GM10248 (cell line): Measurements from ENCODE around the gene AHDC1.
"Not testable (repeated sequence)": the region's sequence is repeated elsewhere in the genome, so short reads cannot be mapped to it uniquely, and the experiment has no call there.

Source experiments
- CTCF ChIA-PET: fragments of 300-600 bp; sonication (Branson Sonifier 250); formaldehyde crosslinking; extraction: SDS; loops from one replicate; lab custom pipeline; 2021; ENCODE audit warnings: antibody characterized with exemption; lab: Yijun Ruan, JAX
- POLR2A ChIA-PET: fragments of 350-650 bp; sonication (Branson Sonifier 250); formaldehyde crosslinking; extraction: SDS; loops from one replicate; lab custom pipeline; 2020; ENCODE audit warnings: antibody characterized with exemption; lab: Yijun Ruan, JAX
- DNase-seq: peaks from one replicate; pipeline ENCODE4 v3.0.0; 2012; ENCODE audit errors: extremely low spot score
- TF ChIP-seq, protein P1 (sequence below): IDR thresholded peaks from 2 replicates; pipeline ENCODE4 v1.5.1; 2012; ENCODE audit warnings: mild to moderate bottlenecking, low read depth; ENCODE audit errors: extremely low read depth, missing control alignments, control extremely low read depth

The AHDC1 gene

DNA sequence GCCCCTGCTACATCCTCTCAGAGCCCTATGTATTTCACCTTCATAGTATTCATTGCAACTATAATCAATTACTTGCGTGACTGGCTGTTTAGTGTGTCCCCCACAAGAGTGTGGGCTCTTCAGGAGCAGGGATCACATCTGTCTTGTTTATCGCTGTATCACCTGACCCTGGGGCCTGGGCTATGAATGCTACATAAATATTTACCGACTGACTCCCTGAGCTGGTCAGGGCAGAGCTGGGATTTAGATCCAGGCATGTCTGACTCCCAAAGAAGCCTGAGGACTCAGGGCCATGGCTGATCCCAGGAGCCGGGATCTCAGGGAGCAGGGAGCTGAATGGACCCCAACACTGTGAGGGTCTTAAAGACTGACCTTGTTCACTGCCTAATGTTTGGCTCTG is 49.7 kb downstream of the AHDC1 start:
- TF ChIP-seq, protein P1, sequence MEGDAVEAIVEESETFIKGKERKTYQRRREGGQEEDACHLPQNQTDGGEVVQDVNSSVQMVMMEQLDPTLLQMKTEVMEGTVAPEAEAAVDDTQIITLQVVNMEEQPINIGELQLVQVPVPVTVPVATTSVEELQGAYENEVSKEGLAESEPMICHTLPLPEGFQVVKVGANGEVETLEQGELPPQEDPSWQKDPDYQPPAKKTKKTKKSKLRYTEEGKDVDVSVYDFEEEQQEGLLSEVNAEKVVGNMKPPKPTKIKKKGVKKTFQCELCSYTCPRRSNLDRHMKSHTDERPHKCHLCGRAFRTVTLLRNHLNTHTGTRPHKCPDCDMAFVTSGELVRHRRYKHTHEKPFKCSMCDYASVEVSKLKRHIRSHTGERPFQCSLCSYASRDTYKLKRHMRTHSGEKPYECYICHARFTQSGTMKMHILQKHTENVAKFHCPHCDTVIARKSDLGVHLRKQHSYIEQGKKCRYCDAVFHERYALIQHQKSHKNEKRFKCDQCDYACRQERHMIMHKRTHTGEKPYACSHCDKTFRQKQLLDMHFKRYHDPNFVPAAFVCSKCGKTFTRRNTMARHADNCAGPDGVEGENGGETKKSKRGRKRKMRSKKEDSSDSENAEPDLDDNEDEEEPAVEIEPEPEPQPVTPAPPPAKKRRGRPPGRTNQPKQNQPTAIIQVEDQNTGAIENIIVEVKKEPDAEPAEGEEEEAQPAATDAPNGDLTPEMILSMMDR = no peak
- CTCF ChIA-PET = interaction anchor here (1.1 to 9.7 kb wide), 12 partner anchors 10 to 197 kb away, joined by 3 to 163 read pairs (median 45); partner anchors contain the start of gene AHDC1
- POLR2A ChIA-PET = no interaction called here
- no peak for DNase-seq

DNA sequence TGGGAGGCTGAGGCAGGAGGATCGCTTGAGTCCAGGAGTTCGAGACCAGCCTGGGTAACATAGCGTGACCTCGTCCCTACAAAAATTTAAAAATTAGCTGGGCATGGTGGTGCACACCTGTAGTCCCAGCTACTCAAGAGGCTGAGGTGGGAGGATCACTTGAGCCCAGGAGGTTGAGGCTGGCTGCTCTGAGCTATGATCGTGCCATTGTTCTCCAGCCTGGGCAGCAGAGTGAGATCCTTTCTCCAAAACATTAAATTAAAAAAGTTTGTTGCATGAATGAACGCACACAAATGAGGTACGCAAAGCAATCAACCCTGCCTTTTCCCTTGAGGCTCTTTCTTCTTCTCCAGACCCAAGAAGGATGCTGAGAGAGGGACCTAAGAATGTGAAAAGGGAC is 50.1 kb downstream of the AHDC1 start:
- CTCF ChIA-PET = interaction anchor here (0.9 to 9.7 kb wide), 9 partner anchors 10 to 197 kb away, joined by 3 to 163 read pairs (median 6); partner anchors contain the start of gene AHDC1
- DNase-seq, POLR2A ChIA-PET: not testable (repeated sequence)

DNA sequence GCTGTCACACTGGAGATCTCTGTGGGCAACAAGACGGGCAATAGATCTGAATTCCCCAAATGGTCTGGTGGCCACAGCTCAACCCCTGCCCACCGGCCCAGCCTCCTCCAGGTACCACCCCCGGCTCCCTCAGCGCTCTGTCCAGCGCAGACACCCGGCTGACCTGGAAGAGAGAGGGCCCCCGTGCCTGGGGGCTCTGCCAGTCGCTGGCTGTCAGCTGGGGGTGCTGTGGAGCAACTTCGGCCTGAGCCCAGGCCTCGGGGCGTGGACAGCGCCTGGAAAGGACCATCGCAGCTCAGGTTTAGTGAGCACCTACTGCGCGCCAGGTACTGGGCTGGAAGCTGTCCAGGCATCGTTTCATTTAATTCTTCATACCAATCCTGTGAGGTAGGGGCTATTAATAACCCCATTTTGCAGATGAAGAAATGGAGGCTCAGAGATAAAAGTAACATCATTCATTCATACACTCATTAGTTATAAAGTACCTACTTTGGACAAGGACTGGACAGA is 51.0 kb downstream of the AHDC1 start:
- no peak for DNase-seq
- TF ChIP-seq, protein P1 = no peak
- CTCF ChIA-PET = interaction anchor here (0.9 to 9.7 kb wide), 8 partner anchors 10 to 54 kb away, joined by 3 to 163 read pairs (median 4); partner anchors contain the start of gene AHDC1
- POLR2A ChIA-PET = interaction anchor here (0.6 kb wide), 1 partner anchor 398 kb away, joined by 3 read pairs; no protein-coding TSS in a partner anchor

DNA sequence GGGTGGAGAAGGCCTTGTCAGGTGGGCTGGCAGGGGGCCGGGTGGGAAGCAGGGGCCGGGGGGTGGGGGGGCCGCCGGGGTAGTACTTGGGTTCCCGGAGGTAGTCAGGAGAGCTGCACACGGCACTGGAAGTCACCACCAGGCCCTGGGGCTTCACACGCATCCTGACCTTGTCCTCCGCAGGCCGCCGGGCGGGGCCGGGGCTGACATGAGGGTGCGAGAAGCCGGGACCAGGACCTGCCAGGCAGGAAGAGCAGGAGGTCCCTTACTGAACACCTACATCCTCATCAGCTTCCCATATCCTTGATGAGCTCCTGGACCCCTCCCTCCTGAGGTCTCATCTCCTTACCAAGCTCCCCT is 52.0 kb downstream of the AHDC1 start:
- ChIA-PET POLR2A (no interaction called here), CTCF (interaction anchor here (1.0 to 9.7 kb wide), 5 partner anchors 9 to 55 kb away, joined by 3 to 115 read pairs (median 4); partner anchors contain the start of gene AHDC1)
- TF ChIP-seq, protein P1 = no peak
- DNase-seq = no peak

DNA sequence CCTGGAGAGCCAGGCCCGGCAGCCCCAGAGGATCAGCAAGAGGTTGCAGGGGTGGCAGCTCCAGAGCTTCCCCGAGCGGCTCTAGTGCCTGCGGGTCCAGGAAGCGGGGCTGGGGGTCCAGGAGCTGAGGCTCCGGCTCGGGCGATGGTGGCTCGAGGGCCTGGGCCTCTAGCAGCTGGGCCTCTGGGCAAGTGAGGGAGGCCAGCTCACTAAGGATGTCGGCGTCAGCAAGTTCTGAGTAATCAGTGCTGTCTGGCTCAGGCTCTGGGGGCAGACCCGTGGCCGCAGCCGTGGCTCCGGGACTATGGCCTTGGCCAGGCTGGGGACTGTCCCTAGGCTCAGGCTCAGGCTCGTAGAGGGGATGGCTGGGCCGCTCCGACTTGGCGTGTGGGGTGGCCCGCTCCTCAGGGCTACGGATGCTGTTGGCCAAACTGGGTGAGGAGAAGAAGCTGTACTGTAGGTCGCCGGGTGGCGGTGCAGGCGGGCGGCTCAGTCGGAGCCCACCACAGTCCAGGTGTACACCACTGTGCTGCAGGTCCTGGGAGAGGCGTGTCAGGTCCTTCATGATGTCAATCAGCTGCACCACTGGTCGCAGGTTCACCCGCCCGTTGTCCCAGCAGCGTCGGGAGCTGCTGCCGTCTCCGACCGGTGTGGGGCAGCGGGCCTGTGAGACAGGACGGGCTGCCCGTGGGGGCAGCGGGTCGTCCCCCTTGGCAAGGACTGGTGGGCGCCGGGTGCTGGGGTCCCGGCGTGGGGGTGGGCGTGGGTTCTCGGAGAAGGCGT is 52.6 kb downstream of the AHDC1 start:
- POLR2A ChIA-PET = no interaction called here

DNA sequence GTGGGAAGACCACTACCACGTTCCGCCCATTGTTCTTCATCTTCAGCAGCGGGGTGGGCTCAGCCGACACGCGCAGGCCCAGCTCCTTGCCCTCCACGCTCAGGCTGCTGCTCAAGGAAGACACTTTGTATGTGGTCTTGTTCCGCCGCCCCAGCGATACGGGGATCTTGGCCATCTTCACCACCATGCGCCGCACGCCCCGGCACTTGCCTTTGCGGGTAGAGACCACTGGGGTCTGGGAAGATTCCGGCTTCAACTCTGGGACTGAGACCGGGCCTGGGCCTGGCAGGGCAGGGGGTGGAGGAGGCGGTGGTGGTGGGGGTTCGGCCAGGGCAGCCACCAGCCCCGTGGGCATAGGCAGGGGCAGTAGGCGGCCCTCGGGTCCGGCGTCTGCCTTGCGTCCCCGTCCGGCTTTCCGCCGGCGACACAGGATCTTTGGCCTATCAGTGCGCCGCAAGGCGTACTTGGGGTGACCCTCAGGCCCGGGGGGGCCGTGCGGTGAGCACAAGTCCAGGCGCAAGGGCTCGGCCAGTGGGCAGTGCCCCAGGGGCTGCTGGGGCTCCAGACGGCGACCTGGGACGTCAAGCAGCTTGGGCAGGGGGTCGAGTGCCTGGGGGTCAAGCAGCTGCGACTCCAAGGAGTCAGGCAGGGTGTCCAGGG is 53.3 kb downstream of the AHDC1 start:
- TF ChIP-seq, protein P1 = no peak
- ChIA-PET CTCF (interaction anchor here (1.0 to 9.7 kb wide), 4 partner anchors 13 to 56 kb away, joined by 3 to 115 read pairs (median 4); partner anchors contain the start of gene AHDC1), POLR2A (no interaction called here)
- DNase-seq = no peak

More for the DNA sequence above, 52.6 kb downstream of the AHDC1 start:
- CTCF ChIA-PET = interaction anchor here (1.0 to 9.7 kb wide), 5 partner anchors 8 to 55 kb away, joined by 3 to 115 read pairs (median 4); partner anchors contain the start of gene AHDC1
- TF ChIP-seq, protein P1 = no peak
- DNase-seq = no peak
